Thoracic aorta (tissue), 2 donors: ENCODE results near the gene SLC26A4. TPM values are rescaled to one million over a fixed set of nuclear protein-coding genes. Genes with fewer than 3 reads are reported as not detected.

Experiments
- ATAC-seq: fragments of 150-250 bp; one replicate; pipeline ENCODE4 v1.8.0; 2017; ENCODE audit warnings: low read depth; ENCODE audit not compliant: insufficient number of reproducible peaks, low FRiP score
- DNase-seq: peaks from one replicate; pipeline ENCODE4 v3.0.0-alpha.2; 2020; ENCODE audit warnings: low spot score
- H3K27ac ChIP-seq, 2 donors: fragments of 200-600 bp; sonication (generic); 1 replicate in 1 of 2; 2 replicates in 1 of 2; pipeline ENCODE4 v1.5.1; 2016; ENCODE audit warnings: mild to moderate bottlenecking in 2 of 2, moderate library complexity in 2 of 2
- H3K27me3 ChIP-seq: fragments of 200-600 bp; sonication (generic); replicated peaks from 2 replicates; pipeline ENCODE4 v1.6.0; 2016; ENCODE audit warnings: mild to moderate bottlenecking; ENCODE audit not compliant: insufficient read depth
- H3K36me3 ChIP-seq: fragments of 200-600 bp; sonication (generic); one replicate; pipeline ENCODE4 v1.5.1; 2016
- H3K4me1 ChIP-seq, 2 donors: fragments of 200-600 bp; sonication (generic); 1 replicate in 1 of 2; 2 replicates in 1 of 2; pipeline versions ENCODE4 v1.5.1 to v1.6.0; 2016; ENCODE audit warnings: low read depth in 2 of 2, mild to moderate bottlenecking in 1 of 2; ENCODE audit not compliant: control insufficient read depth in 1 of 2
- H3K4me3 ChIP-seq: fragments of 200-600 bp; sonication (generic); 2 replicates; pipeline ENCODE4 v1.5.1; 2016; ENCODE audit warnings: mild to moderate bottlenecking
- H3K9me3 ChIP-seq: fragments of 200-600 bp; sonication (generic); 2 replicates; pipeline ENCODE4 v1.5.1; 2016
- CTCF ChIP-seq: fragments of 200-600 bp; sonication (generic); IDR thresholded peaks from one replicate; pipeline ENCODE4 v1.5.1; 2019; ENCODE audit warnings: antibody characterized with exemption
- total RNA-seq, 2 donors: library from RNA; depleted of rRNA; stranded (reverse); fragments of >200 nt; gene quantifications; one replicate each; pipeline versions ENCODE4 v1.1.0 to v1.2.3, GENCODE V29; 2016

The SLC26A4 gene
- total RNA-seq, 2 donors from 2014 or later = 0.81 to 1.5 TPM

- H3K27me3 ChIP-seq = no peaks in the 10 kb centered on the region
- ATAC-seq (no peak), DNase-seq (no peak)
- no peaks in the 10 kb centered on the region for H3K9me3 ChIP-seq
- TF ChIP-seq CTCF = no peak
- no peak overlapping the region for H3K27ac ChIP-seq
- H3K4me1 ChIP-seq = peaks cover 2 to 11% of the 10 kb centered on the region in 2 donors
- no peak overlapping the region for H3K4me3 ChIP-seq
- H3K36me3 ChIP-seq = no peaks in the 10 kb centered on the region
Measured at GRCh38 chr7:107686816-107687387, 26.3 kb downstream of the SLC26A4 start.

GRCh38 chr7:107687656-107688055, 27.0 kb downstream of the SLC26A4 start:
- H3K4me1 ChIP-seq = peaks cover 2 to 14% of the 10 kb centered on the region in 2 donors
- ATAC-seq (no peak), DNase-seq (no peak)
- TF ChIP-seq CTCF = no peak
- no peaks in the 10 kb centered on the region for H3K36me3 ChIP-seq
- no peaks in the 10 kb centered on the region for H3K27me3 ChIP-seq
- no peaks in the 10 kb centered on the region for H3K9me3 ChIP-seq
- no peak overlapping the region for H3K4me3 ChIP-seq
- no peak overlapping the region for H3K27ac ChIP-seq

GRCh38 chr7:107689553-107689952, 28.9 kb downstream of the SLC26A4 start:
- DNase-seq = no peak
- Histone ChIP-seq H3K27ac (no peak overlapping the region), H3K4me3 (no peak overlapping the region), H3K4me1 (peaks cover 5 to 19% of the 10 kb centered on the region in 2 donors), H3K27me3 (no peaks in the 10 kb centered on the region), H3K9me3 (no peaks in the 10 kb centered on the region), H3K36me3 (no peaks in the 10 kb centered on the region)
- TF ChIP-seq CTCF = no peak
- no peak for ATAC-seq

- Histone ChIP-seq H3K36me3 (no peaks in the 10 kb centered on the region), H3K4me3 (no peak overlapping the region), H3K27me3 (no peaks in the 10 kb centered on the region), H3K4me1 (peaks cover 5 to 22% of the 10 kb centered on the region in 2 donors), H3K27ac (peak overlapping the region in 1 of 2 donors; percentile 3), H3K9me3 (no peaks in the 10 kb centered on the region)
- no peak for TF ChIP-seq CTCF
- DNase-seq = no peak
- ATAC-seq = no peak
Measured at GRCh38 chr7:107690084-107690483, 29.5 kb downstream of the SLC26A4 start.

- no peak for ATAC-seq
Measured at GRCh38 chr7:107690611-107691010, 30.0 kb downstream of the SLC26A4 start.

More at GRCh38 chr7:107690611-107691010, 30.0 kb downstream of the SLC26A4 start:
- no peaks in the 10 kb centered on the region for H3K36me3 ChIP-seq
- TF ChIP-seq CTCF = no peak
- H3K27ac ChIP-seq = peak overlapping the region in 1 of 2 donors; percentile 3
- no peak for DNase-seq
- H3K4me1 ChIP-seq = peaks cover 5 to 22% of the 10 kb centered on the region in 2 donors
- no peaks in the 10 kb centered on the region for H3K9me3 ChIP-seq
- H3K27me3 ChIP-seq = no peaks in the 10 kb centered on the region
- H3K4me3 ChIP-seq = no peak overlapping the region
